Osteoblast (primary cell): Measurements from ENCODE around the gene MCHR1. TPM values are rescaled to one million over a fixed set of nuclear protein-coding genes. Genes with fewer than 3 reads are reported as not detected.
"Not testable (repeated sequence)": the region's sequence is repeated elsewhere in the genome, so short reads cannot be mapped to it uniquely, and the experiment has no call there.

ENCODE experiments used
- DNase-seq: peaks from one replicate; pipeline ENCODE4 v3.0.0; 2011; ENCODE audit warnings: low spot score, mixed read lengths; ENCODE audit not compliant: insufficient read length; ENCODE audit errors: missing footprints
- H2AFZ ChIP-seq: 2 replicates; pipeline ENCODE4 v1.6.0; 2011; ENCODE audit warnings: mild to moderate bottlenecking, low read length
- H3K27ac ChIP-seq: 2 replicates; pipeline ENCODE4 v1.5.1; 2011; ENCODE audit warnings: mild to moderate bottlenecking, low read depth, low read length, moderate library complexity
- H3K27me3 ChIP-seq: 2 replicates; pipeline ENCODE4 v1.6.0; 2012; ENCODE audit warnings: mild to moderate bottlenecking, control low read depth, inconsistent platforms, low read length, moderate library complexity; ENCODE audit not compliant: insufficient read depth
- H3K36me3 ChIP-seq: 2 replicates; pipeline ENCODE4 v1.5.1; 2011; ENCODE audit warnings: mild to moderate bottlenecking, low read length, control low read depth, moderate library complexity; ENCODE audit not compliant: insufficient read depth
- H3K4me1 ChIP-seq: 2 replicates; pipeline ENCODE4 v1.5.1; 2011; ENCODE audit warnings: mild to moderate bottlenecking, low read length, control low read depth, moderate library complexity; ENCODE audit not compliant: insufficient read depth
- H3K4me2 ChIP-seq: 2 replicates; pipeline ENCODE4 v1.6.0; 2011; ENCODE audit warnings: mild to moderate bottlenecking, low read length; ENCODE audit not compliant: insufficient read depth
- H3K4me3 ChIP-seq: fragments of 200-600 bp; sonication (generic); 3 replicates; pipeline ENCODE4 v1.5.1; 2012; ENCODE audit warnings: mild to moderate bottlenecking, low read length, inconsistent platforms; ENCODE audit not compliant: insufficient read depth
- H3K79me2 ChIP-seq: 2 replicates; pipeline ENCODE4 v1.6.0; 2012; ENCODE audit warnings: mild to moderate bottlenecking, low read length, control low read depth, inconsistent platforms; ENCODE audit not compliant: insufficient read depth
- H3K9me3 ChIP-seq: 2 replicates; pipeline ENCODE4 v1.5.1; 2011; ENCODE audit warnings: low read depth, low read length, control low read depth
- H4K20me1 ChIP-seq: 2 replicates; pipeline ENCODE4 v1.6.0; 2012; ENCODE audit warnings: mild to moderate bottlenecking, low read length, control low read depth; ENCODE audit not compliant: insufficient read depth
- total RNA-seq: library from RNA; depleted of rRNA; stranded (reverse); fragments of >200 nt; gene quantifications from 2 replicates; pipeline ENCODE4 v1.2.3, GENCODE V29; 2012
- TF ChIP-seq, protein P1 (sequence below): IDR thresholded peaks from 2 replicates; pipeline ENCODE4 v1.5.1; 2011; ENCODE audit warnings: mild to moderate bottlenecking, low read depth, low read length, moderate library complexity; ENCODE audit errors: extremely low read depth

MCHR1 gene
- total RNA-seq, 1 donor: not detected

DNA sequence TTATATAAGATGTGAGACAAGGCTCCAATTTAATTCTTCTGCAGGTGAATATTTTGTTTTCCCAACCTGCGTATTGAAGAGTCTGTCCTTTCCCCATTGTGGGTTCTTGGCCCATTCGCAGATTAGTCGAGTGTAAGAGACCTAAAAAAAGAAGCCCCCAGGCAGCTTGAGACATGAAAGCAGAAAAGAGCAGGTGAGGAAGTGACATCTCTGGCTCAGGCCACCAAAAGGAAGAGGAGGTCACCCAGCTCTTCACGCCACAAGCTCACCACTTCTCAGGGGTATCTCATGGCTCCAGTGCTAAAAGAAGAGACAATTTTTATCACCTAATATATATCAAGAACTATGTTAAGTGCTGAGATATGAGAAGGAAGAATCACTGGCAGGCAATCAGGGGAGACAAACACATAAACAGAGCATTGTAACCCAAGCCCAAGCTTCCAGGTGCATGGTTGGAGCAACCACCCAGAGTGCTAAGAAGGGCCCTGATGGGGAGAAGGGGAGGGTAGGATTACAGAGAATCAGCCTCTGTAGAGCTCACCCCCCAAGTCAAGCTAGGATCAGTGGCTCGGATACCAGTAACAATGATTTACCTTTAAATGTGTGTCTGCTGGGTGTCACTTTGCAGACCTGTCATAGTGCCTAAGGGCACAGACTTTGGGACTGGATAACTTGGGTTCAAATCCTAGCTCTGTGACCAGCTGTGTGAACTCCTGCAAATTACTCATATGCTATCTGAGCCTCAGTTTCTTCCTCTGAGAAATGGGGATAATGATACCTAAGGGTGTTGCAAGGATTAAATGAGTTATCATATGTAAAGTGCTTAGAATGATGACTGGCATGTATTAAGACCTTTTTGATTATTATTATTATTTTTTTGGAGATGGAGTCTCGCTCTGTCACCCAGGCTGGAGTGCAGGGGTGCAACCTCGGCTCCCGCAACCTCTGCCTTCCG lies 39.2 kb downstream of the MCHR1 start:
- Histone ChIP-seq H2AFZ (no peak overlapping the region), H4K20me1 (no peaks in the 10 kb centered on the region), H3K79me2 (no peaks in the 10 kb centered on the region), H3K4me2 (no peak overlapping the region), H3K27me3 (peaks cover 9% of the 10 kb centered on the region), H3K4me3 (no peak overlapping the region), H3K27ac (no peak overlapping the region), H3K9me3 (no peaks in the 10 kb centered on the region), H3K4me1 (peaks cover 16% of the 10 kb centered on the region), H3K36me3 (no peaks in the 10 kb centered on the region)
- TF ChIP-seq, protein P1, sequence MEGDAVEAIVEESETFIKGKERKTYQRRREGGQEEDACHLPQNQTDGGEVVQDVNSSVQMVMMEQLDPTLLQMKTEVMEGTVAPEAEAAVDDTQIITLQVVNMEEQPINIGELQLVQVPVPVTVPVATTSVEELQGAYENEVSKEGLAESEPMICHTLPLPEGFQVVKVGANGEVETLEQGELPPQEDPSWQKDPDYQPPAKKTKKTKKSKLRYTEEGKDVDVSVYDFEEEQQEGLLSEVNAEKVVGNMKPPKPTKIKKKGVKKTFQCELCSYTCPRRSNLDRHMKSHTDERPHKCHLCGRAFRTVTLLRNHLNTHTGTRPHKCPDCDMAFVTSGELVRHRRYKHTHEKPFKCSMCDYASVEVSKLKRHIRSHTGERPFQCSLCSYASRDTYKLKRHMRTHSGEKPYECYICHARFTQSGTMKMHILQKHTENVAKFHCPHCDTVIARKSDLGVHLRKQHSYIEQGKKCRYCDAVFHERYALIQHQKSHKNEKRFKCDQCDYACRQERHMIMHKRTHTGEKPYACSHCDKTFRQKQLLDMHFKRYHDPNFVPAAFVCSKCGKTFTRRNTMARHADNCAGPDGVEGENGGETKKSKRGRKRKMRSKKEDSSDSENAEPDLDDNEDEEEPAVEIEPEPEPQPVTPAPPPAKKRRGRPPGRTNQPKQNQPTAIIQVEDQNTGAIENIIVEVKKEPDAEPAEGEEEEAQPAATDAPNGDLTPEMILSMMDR: no peak
- no peak for DNase-seq

DNA sequence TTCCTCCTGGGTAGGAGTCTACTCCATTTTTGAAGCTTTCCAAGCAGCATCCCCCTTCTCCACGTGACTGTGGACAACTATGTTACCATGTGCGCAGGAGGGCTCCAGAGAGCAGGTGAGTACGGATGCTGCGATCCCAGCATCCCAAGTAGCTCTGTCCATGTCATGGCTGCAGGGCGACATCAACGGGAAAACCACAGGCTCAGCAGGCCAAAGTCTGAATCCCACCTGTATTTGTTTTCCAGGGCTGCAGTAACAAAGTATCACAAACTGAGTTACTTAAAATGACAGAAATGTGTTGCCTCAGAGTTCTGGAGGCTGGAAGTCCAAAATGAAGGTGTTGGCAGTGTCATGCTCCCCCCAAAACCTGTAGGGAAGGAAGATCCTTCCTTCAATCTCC lies 40.3 kb downstream of the MCHR1 start:
- no peak for DNase-seq
- H3K9me3 ChIP-seq: no peaks in the 10 kb centered on the region
- H3K79me2 ChIP-seq: no peaks in the 10 kb centered on the region
- no peak overlapping the region for H3K27ac ChIP-seq
- H3K36me3 ChIP-seq: no peaks in the 10 kb centered on the region
- H3K4me2 ChIP-seq: no peak overlapping the region
- peaks cover 3% of the 10 kb centered on the region for H3K27me3 ChIP-seq
- no peaks in the 10 kb centered on the region for H4K20me1 ChIP-seq
- no peak overlapping the region for H3K4me3 ChIP-seq
- no peak overlapping the region for H2AFZ ChIP-seq
- H3K4me1 ChIP-seq: peaks cover 12% of the 10 kb centered on the region
- TF ChIP-seq, protein P1: no peak

DNA sequence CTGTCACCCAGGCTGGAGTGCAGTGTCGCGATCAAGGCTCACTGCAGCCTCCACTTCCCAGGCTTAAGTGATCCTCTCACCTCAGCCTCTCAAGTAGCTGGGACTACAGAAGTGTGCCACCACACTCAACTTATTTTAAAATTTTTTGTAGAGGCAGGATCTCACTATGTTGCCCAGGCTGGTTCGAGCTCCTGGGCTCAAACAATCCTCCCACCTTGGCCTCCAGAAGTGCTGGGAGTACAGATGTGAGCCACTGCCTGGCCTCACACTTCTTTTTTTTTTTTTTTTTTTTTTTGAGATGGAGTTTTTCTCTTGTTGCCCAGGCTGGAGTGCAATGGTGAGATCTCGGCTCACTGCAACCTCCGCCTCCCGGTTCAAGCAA lies 40.9 kb downstream of the MCHR1 start:
- H3K4me3 ChIP-seq, H4K20me1 ChIP-seq, H3K36me3 ChIP-seq, H3K27me3 ChIP-seq, H3K79me2 ChIP-seq, H3K4me1 ChIP-seq, DNase-seq, H3K27ac ChIP-seq, H3K9me3 ChIP-seq, H2AFZ ChIP-seq, H3K4me2 ChIP-seq: not testable (repeated sequence)

DNA sequence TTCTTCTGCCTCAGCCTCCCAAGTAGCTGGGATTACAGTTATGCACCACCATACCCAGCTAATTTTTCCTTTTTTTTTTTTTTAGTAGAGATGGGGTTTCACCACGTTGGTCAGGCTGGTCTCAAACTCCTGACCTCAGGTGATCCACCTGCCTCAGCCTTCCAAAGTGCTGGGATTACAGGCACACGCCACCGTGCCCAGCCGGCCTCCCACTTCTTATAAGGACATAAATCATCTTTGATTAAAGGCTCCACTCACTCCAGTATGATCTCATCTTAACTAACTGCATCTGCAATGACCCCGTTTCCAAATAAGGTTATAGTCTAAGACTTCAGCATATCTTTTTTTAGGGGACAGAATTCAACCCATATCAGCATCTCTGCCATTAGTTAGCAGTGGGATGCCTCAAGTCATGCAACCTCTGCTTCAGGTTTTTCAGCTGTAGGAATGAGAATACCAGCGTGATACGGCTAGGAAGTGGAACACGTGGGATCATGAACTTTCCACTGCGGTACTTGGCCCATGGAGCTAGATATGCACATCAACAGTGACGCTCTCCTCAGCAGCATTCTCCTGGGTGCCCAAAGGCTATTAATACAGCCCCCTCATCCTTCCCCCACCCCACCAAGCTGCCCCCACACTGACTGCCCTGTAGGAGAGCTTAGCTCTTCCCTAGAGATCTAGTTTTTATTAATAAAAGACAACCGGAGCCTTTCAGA lies 41.4 kb downstream of the MCHR1 start:
- peak overlapping the region; percentile 78 for H2AFZ ChIP-seq
- no peak for DNase-seq

More for the DNA sequence above, 41.4 kb downstream of the MCHR1 start:
- TF ChIP-seq, protein P1: no peak
- Histone ChIP-seq H3K36me3 (no peaks in the 10 kb centered on the region), H3K4me3 (no peak overlapping the region), H3K4me1 (peaks cover 10% of the 10 kb centered on the region), H3K4me2 (peak overlapping the region; percentile 37), H3K79me2 (no peaks in the 10 kb centered on the region), H3K27me3 (peaks cover 3% of the 10 kb centered on the region), H4K20me1 (no peaks in the 10 kb centered on the region), H3K27ac (peak overlapping the region; percentile 20), H3K9me3 (no peaks in the 10 kb centered on the region)
